HepG2 (cell line): Measurements from ENCODE around the gene PALM. TPM values are rescaled to one million over a fixed set of nuclear protein-coding genes. Genes with fewer than 3 reads are reported as not detected.

Experiments used
- EHMT2 ChIP-seq: fragments of 200-600 bp; sonication (generic); IDR thresholded peaks from 2 replicates; pipeline ENCODE4 v1.7.0; 2017; ENCODE audit warnings: antibody characterized with exemption, low read depth, low read length, borderline replicate concordance
- ELF1 ChIP-seq: sonication (generic); formaldehyde crosslinking; IDR thresholded peaks from 2 replicates; pipeline ENCODE4 v1.4.0; 2020; ENCODE audit warnings: missing genetic modification reagents
- FOXO1 ChIP-seq: sonication (generic); formaldehyde crosslinking; IDR thresholded peaks from 2 replicates; pipeline ENCODE4 v1.4.0; 2020; ENCODE audit warnings: missing genetic modification reagents
- HNRNPUL1 ChIP-seq: fragments of 200-400 bp; formaldehyde crosslinking; IDR thresholded peaks from 2 replicates; pipeline ENCODE4 v1.6.1; 2017; ENCODE audit warnings: low read depth, mild to moderate bottlenecking, low read length, moderate library complexity
- KAT2B ChIP-seq: fragments of 150-350 bp; IDR thresholded peaks from 2 replicates; pipeline ENCODE4 v1.6.1; 2014; ENCODE audit warnings: low read depth, low read length, borderline replicate concordance
- NR2F2 ChIP-seq: IDR thresholded peaks from 2 replicates; pipeline ENCODE4 v1.6.1; 2012; ENCODE audit warnings: low read depth, inconsistent platforms, borderline replicate concordance
- POLR2A ChIP-seq, 2 experiments: IDR thresholded peaks; 2 replicates each; pipeline ENCODE4 v1.6.1; 2011; ENCODE audit warnings: low read depth in 2 of 2, low read length in 2 of 2, mild to moderate bottlenecking in 1 of 2, moderate library complexity in 1 of 2; ENCODE audit not compliant: insufficient read depth in 1 of 2
- RFX3 ChIP-seq: IDR thresholded peaks from 2 replicates; pipeline ENCODE4 v1.6.1; 2016; ENCODE audit warnings: missing biosample characterization, missing genetic modification reagents
- SATB2 ChIP-seq: sonication (generic); formaldehyde crosslinking; IDR thresholded peaks from 2 replicates; pipeline ENCODE4 v1.5.0; 2020; ENCODE audit warnings: missing genetic modification reagents
- SRSF4 ChIP-seq: fragments of 200-400 bp; formaldehyde crosslinking; IDR thresholded peaks from one replicate; pipeline ENCODE4 v1.6.1; 2018; ENCODE audit warnings: mild to moderate bottlenecking, low read depth, low read length, moderate library complexity; ENCODE audit not compliant: poor library complexity, severe bottlenecking
- TBX2 ChIP-seq: sonication (generic); formaldehyde crosslinking; IDR thresholded peaks from 2 replicates; pipeline ENCODE4 v1.5.0; 2020; ENCODE audit warnings: missing genetic modification reagents, mild to moderate bottlenecking, borderline replicate concordance
- TMF1 ChIP-seq: sonication (generic); formaldehyde crosslinking; IDR thresholded peaks from 2 replicates; pipeline ENCODE4 v1.8.1; 2022; ENCODE audit warnings: low read depth, missing genetic modification reagents
- USF2 ChIP-seq, 2 experiments: sonication (generic) in 1 of 2; formaldehyde crosslinking in 1 of 2; IDR thresholded peaks; 2 replicates each; pipeline versions ENCODE4 v1.5.1 to v1.6.1; 2011 to 2020; ENCODE audit warnings: borderline replicate concordance in 1 of 2, low read depth in 1 of 2, low read length in 1 of 2, mild to moderate bottlenecking in 1 of 2, missing genetic modification reagents in 1 of 2, moderate library complexity in 1 of 2
- ZBTB21 ChIP-seq: sonication (generic); formaldehyde crosslinking; IDR thresholded peaks from 2 replicates; pipeline ENCODE4 v1.4.0; 2020; ENCODE audit warnings: missing genetic modification reagents
- ZNF205 ChIP-seq: IDR thresholded peaks from 2 replicates; pipeline ENCODE4 v1.6.1; 2018; ENCODE audit warnings: missing biosample characterization, missing genetic modification reagents
- ZSCAN20 ChIP-seq: sonication (generic); formaldehyde crosslinking; IDR thresholded peaks from 2 replicates; pipeline ENCODE4 v1.4.0; 2020; ENCODE audit warnings: missing genetic modification reagents, mild to moderate bottlenecking, borderline replicate concordance
- polyA plus RNA-seq, 8 experiments: library from polyadenylated mRNA; depleted of rRNA in 3 of 8; stranded (reverse) in 7 of 8; unstranded in 1 of 8; fragments of >200 nt; fragmentation: Illumina TruSeq in 4 of 8; extraction: Trizol in 4 of 8; gene quantifications; 2 replicates each; pipeline versions ENCODE4 v1.2.1 to v1.2.3, GENCODE V29; 2011 to 2016; ENCODE audit warnings: low read depth in 4 of 8, missing spikeins in 1 of 8, mixed read lengths in 1 of 8; ENCODE audit not compliant: insufficient read depth in 1 of 8
- total RNA-seq, 5 experiments: library from RNA; depleted of rRNA; stranded (reverse); fragments of >200 nt; fragmentation: Illumina TruSeq; extraction: Trizol; gene quantifications; 2 replicates each; pipeline ENCODE4 v1.2.3, GENCODE V29; 2016; ENCODE audit warnings: low read depth in 1 of 5
- TF ChIP-seq, protein P1 (sequence below): sonication (generic); formaldehyde crosslinking; IDR thresholded peaks from 2 replicates; pipeline ENCODE4 v1.4.0; 2020; ENCODE audit warnings: low read depth, missing genetic modification reagents
- TF ChIP-seq, protein P2 (sequence below): sonication (generic); formaldehyde crosslinking; IDR thresholded peaks from 2 replicates; pipeline ENCODE4 v1.4.0; 2020; ENCODE audit warnings: missing genetic modification reagents, mild to moderate bottlenecking, borderline replicate concordance
- TF ChIP-seq, protein P3 (sequence below): sonication (generic); formaldehyde crosslinking; IDR thresholded peaks from 2 replicates; pipeline ENCODE4 v1.8.1; 2022; ENCODE audit warnings: low read depth, mild to moderate bottlenecking, missing genetic modification reagents

PALM gene
- total and polyA plus RNA-seq, 2 of the 13 experiments (the other 11 are each of a cell fraction or from before 2014, with no cell fraction given) = 4.0 to 9.7 TPM

GRCh38 chr19:752652-753517, 44.1 kb downstream of the PALM start (continued):
- TF ChIP-seq, protein P1, sequence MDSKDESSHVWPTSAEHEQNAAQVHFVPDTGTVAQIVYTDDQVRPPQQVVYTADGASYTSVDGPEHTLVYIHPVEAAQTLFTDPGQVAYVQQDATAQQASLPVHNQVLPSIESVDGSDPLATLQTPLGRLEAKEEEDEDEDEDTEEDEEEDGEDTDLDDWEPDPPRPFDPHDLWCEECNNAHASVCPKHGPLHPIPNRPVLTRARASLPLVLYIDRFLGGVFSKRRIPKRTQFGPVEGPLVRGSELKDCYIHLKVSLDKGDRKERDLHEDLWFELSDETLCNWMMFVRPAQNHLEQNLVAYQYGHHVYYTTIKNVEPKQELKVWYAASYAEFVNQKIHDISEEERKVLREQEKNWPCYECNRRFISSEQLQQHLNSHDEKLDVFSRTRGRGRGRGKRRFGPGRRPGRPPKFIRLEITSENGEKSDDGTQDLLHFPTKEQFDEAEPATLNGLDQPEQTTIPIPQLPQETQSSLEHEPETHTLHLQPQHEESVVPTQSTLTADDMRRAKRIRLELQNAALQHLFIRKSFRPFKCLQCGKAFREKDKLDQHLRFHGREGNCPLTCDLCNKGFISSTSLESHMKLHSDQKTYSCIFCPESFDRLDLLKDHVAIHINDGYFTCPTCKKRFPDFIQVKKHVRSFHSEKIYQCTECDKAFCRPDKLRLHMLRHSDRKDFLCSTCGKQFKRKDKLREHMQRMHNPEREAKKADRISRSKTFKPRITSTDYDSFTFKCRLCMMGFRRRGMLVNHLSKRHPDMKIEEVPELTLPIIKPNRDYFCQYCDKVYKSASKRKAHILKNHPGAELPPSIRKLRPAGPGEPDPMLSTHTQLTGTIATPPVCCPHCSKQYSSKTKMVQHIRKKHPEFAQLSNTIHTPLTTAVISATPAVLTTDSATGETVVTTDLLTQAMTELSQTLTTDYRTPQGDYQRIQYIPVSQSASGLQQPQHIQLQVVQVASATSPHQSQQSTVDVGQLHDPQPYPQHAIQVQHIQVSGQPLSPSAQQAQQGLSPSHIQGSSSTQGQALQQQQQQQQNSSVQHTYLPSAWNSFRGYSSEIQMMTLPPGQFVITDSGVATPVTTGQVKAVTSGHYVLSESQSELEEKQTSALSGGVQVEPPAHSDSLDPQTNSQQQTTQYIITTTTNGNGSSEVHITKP (CRISPR knock-in tag) = peak; percentile 62; the same call in 1 of the 2 replicates
- TF ChIP-seq SATB2 (no peak), ZSCAN20 (CRISPR knock-in tag) (no peak), USF2 (IDR thresholded peaks at IDR 0.05; ENCODE audit: low read depth, low read length) (no peak), USF2 (CRISPR knock-in tag; IDR thresholded peaks at IDR 0.05; ENCODE audit: borderline replicate concordance) (no peak), TBX2 (CRISPR knock-in tag) (peak; percentile 50; the same call in 1 of the 2 replicates), KAT2B (no peak), HNRNPUL1 (no peak), POLR2A (IDR thresholded peaks at IDR 0.05; ENCODE audit: insufficient read depth in 1 of 2, low read depth in 2 of 2, low read length in 2 of 2) (no peak), SRSF4 (no peak), TMF1 (no peak), EHMT2 (no peak), FOXO1 (CRISPR knock-in tag) (no peak), ELF1 (CRISPR knock-in tag) (no peak), ZNF205 (no peak), ZBTB21 (CRISPR knock-in tag) (no peak), NR2F2 (peak; percentile 30; the same call in 1 of the 2 replicates), RFX3 (no peak)
- TF ChIP-seq, protein P2, sequence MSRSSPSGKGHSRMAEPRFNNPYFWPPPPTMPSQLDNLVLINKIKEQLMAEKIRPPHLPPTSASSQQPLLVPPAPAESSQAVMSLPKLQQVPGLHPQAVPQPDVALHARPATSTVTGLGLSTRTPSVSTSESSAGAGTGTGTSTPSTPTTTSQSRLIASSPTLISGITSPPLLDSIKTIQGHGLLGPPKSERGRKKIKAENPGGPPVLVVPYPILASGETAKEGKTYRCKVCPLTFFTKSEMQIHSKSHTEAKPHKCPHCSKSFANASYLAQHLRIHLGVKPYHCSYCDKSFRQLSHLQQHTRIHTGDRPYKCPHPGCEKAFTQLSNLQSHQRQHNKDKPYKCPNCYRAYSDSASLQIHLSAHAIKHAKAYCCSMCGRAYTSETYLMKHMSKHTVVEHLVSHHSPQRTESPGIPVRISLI (CRISPR knock-in tag) = peak; percentile 69; the same call in 1 of the 2 replicates
- TF ChIP-seq, protein P3, sequence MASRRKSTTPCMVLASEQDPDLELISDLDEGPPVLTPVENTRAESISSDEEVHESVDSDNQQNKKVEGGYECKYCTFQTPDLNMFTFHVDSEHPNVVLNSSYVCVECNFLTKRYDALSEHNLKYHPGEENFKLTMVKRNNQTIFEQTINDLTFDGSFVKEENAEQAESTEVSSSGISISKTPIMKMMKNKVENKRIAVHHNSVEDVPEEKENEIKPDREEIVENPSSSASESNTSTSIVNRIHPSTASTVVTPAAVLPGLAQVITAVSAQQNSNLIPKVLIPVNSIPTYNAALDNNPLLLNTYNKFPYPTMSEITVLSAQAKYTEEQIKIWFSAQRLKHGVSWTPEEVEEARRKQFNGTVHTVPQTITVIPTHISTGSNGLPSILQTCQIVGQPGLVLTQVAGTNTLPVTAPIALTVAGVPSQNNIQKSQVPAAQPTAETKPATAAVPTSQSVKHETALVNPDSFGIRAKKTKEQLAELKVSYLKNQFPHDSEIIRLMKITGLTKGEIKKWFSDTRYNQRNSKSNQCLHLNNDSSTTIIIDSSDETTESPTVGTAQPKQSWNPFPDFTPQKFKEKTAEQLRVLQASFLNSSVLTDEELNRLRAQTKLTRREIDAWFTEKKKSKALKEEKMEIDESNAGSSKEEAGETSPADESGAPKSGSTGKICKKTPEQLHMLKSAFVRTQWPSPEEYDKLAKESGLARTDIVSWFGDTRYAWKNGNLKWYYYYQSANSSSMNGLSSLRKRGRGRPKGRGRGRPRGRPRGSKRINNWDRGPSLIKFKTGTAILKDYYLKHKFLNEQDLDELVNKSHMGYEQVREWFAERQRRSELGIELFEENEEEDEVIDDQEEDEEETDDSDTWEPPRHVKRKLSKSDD = no peak
